IMR-90 (cell line): ENCODE data around the gene NT5C1B. TPM values are rescaled to one million over a fixed set of nuclear protein-coding genes. Genes with fewer than 3 reads are reported as not detected.
A peak's percentile ranks its signal among the peaks of the same experiment; 100 is the strongest.

Source experiments
- ATAC-seq: fragments of 200-7000 bp; cut with Tn5 transposase; 2 replicates; pipeline ENCODE4 v1.9.1; 2020; ENCODE audit warnings: low read depth, mild to moderate bottlenecking, moderate library complexity
- BruUV-seq: library from RNA; stranded (reverse); fragments of 400-500 nt; replicated peaks from 2 replicates; lab custom pipeline; 2021; lab: Mats Ljungman, UMichigan
- CTCF ChIA-PET: fragments of 300-600 bp; formaldehyde crosslinking; extraction: SDS; loops from one replicate; lab custom pipeline; 2021; ENCODE audit warnings: antibody characterized with exemption; lab: Yijun Ruan, JAX
- POLR2A ChIA-PET: fragments of 300-600 bp; sonication (Branson Sonifier 250); formaldehyde crosslinking; loops from one replicate; lab custom pipeline; 2022; ENCODE audit warnings: antibody characterized with exemption; ENCODE audit not compliant: unreplicated experiment; lab: Charles Lee
- DNase-seq: peaks from one replicate; pipeline ENCODE4 v3.0.0; 2013
- H2AFZ ChIP-seq: replicated peaks from 2 replicates; pipeline ENCODE3; 2013; ENCODE audit warnings: low read length, mild to moderate bottlenecking; ENCODE audit not compliant: poor library complexity
- H2AK5ac ChIP-seq: 2 replicates; pipeline ENCODE4 v1.6.1; 2013; ENCODE audit warnings: low read depth, low read length, inconsistent platforms
- H2AK9ac ChIP-seq: replicated peaks from 2 replicates; pipeline ENCODE3; 2013; ENCODE audit warnings: mild to moderate bottlenecking, low read depth, low read length, moderate library complexity; ENCODE audit not compliant: poor library complexity
- H2BK120ac ChIP-seq: 2 replicates; pipeline ENCODE4 v1.6.1; 2013; ENCODE audit warnings: low read depth, low read length, inconsistent platforms
- H2BK15ac ChIP-seq: 3 replicates; pipeline ENCODE4 v1.6.1; 2013; ENCODE audit warnings: low read depth, low read length, inconsistent platforms
- H2BK20ac ChIP-seq: 2 replicates; pipeline ENCODE4 v1.6.1; 2013; ENCODE audit warnings: low read depth, mild to moderate bottlenecking, inconsistent platforms, low read length, moderate library complexity
- H2BK5ac ChIP-seq: 2 replicates; pipeline ENCODE4 v1.6.1; 2013; ENCODE audit warnings: mild to moderate bottlenecking, low read depth, low read length, inconsistent platforms; ENCODE audit not compliant: poor library complexity, severe bottlenecking
- H3K14ac ChIP-seq: replicated peaks from 2 replicates; pipeline ENCODE4 v1.6.1; 2013; ENCODE audit warnings: low read depth, low read length, inconsistent platforms
- H3K18ac ChIP-seq: 2 replicates; pipeline ENCODE4 v1.6.1; 2013; ENCODE audit warnings: low read depth, low read length, control low read depth
- H3K23ac ChIP-seq: 2 replicates; pipeline ENCODE4 v1.6.1; 2013; ENCODE audit warnings: low read depth, low read length, inconsistent platforms
- H3K27ac ChIP-seq: 2 replicates; pipeline ENCODE4 v1.5.1; 2013; ENCODE audit warnings: mild to moderate bottlenecking, control low read depth, low read length; ENCODE audit not compliant: insufficient read depth
- H3K27me3 ChIP-seq: 2 replicates; pipeline ENCODE4 v1.6.1; 2013; ENCODE audit warnings: low read length; ENCODE audit not compliant: control insufficient read depth, insufficient read depth
- H3K36me3 ChIP-seq: 2 replicates; pipeline ENCODE4 v1.6.1; 2013; ENCODE audit warnings: low read length, mixed read lengths; ENCODE audit not compliant: control insufficient read depth, insufficient read depth
- H3K4ac ChIP-seq: 2 replicates; pipeline ENCODE4 v1.6.1; 2013; ENCODE audit warnings: low read depth, low read length, inconsistent platforms
- H3K4me1 ChIP-seq: 2 replicates; pipeline ENCODE4 v1.6.1; 2013; ENCODE audit warnings: low read length, mixed read lengths; ENCODE audit not compliant: control insufficient read depth, insufficient read depth
- H3K4me2 ChIP-seq: 2 replicates; pipeline ENCODE4 v1.6.1; 2013; ENCODE audit warnings: low read depth, mild to moderate bottlenecking, control low read depth, low read length, moderate library complexity
- H3K4me3 ChIP-seq: 2 replicates; pipeline ENCODE4 v1.5.1; 2013; ENCODE audit warnings: low read depth, mild to moderate bottlenecking, control low read depth, low read length, moderate library complexity; ENCODE audit not compliant: insufficient read depth
- H3K56ac ChIP-seq: 2 replicates; pipeline ENCODE4 v1.6.1; 2013; ENCODE audit warnings: low read length, inconsistent platforms; ENCODE audit not compliant: insufficient read depth; ENCODE audit errors: extremely low read depth
- H3K79me1 ChIP-seq, 2 experiments: 2 replicates each; pipeline ENCODE4 v1.6.1; 2013; ENCODE audit warnings: low read length in 2 of 2, inconsistent platforms in 1 of 2, low read depth in 1 of 2
- H3K9ac ChIP-seq: 2 replicates; pipeline ENCODE4 v1.6.1; 2013; ENCODE audit warnings: low read depth, low read length, control low read depth
- H3K9me1 ChIP-seq: 2 replicates; pipeline ENCODE4 v1.6.1; 2013; ENCODE audit warnings: low read length, inconsistent platforms; ENCODE audit not compliant: insufficient read depth
- H3K9me3 ChIP-seq: 2 replicates; pipeline ENCODE4 v1.6.1; 2013; ENCODE audit warnings: low read length; ENCODE audit not compliant: control insufficient read depth, insufficient read depth
- H4K20me1 ChIP-seq: 2 replicates; pipeline ENCODE4 v1.6.1; 2013; ENCODE audit warnings: low read length, inconsistent platforms; ENCODE audit not compliant: insufficient read depth
- H4K5ac ChIP-seq: 2 replicates; pipeline ENCODE4 v1.6.1; 2013; ENCODE audit warnings: mild to moderate bottlenecking, low read depth, low read length, control low read depth
- H4K8ac ChIP-seq, 2 experiments: 2 replicates each; pipeline ENCODE4 v1.6.1; 2013; ENCODE audit warnings: low read depth in 2 of 2, low read length in 2 of 2, control low read depth in 1 of 2, inconsistent platforms in 1 of 2
- H4K91ac ChIP-seq: 2 replicates; pipeline ENCODE4 v1.6.1; 2013; ENCODE audit warnings: low read depth, low read length, inconsistent platforms; ENCODE audit not compliant: insufficient read depth
- BHLHE40 ChIP-seq: fragments of 150-350 bp; IDR thresholded peaks from 2 replicates; pipeline ENCODE4 v1.6.1; 2016; ENCODE audit warnings: mild to moderate bottlenecking, low read depth, low read length
- CEBPB ChIP-seq: IDR thresholded peaks from 2 replicates; pipeline ENCODE4 v1.6.1; 2012; ENCODE audit warnings: low read depth, low read length, improper control_type of control experiment
- CHD1 ChIP-seq: IDR thresholded peaks from 2 replicates; pipeline ENCODE4 v1.6.1; 2012; ENCODE audit warnings: low read depth, low read length, improper control_type of control experiment
- CTCF ChIP-seq: conservative IDR thresholded peaks from 2 replicates; pipeline ENCODE4 v1.5.1; 2012; ENCODE audit warnings: mild to moderate bottlenecking, low read depth, low read length, improper control_type of control experiment
- ELK1 ChIP-seq: fragments of 150-350 bp; IDR thresholded peaks from 2 replicates; pipeline ENCODE4 v1.6.1; 2016; ENCODE audit warnings: low read depth, mild to moderate bottlenecking, low read length, moderate library complexity, borderline replicate concordance
- FOS ChIP-seq: fragments of 150-350 bp; IDR thresholded peaks from 2 replicates; pipeline ENCODE4 v1.6.1; 2016; ENCODE audit warnings: low read depth, low read length
- MAFK ChIP-seq: IDR thresholded peaks from 2 replicates; pipeline ENCODE4 v1.6.1; 2012; ENCODE audit warnings: low read depth, low read length, improper control_type of control experiment
- MAZ ChIP-seq: IDR thresholded peaks from 2 replicates; pipeline ENCODE4 v1.6.1; 2012; ENCODE audit warnings: low read depth, mild to moderate bottlenecking, low read length, improper control_type of control experiment, moderate library complexity, borderline replicate concordance
- MXI1 ChIP-seq: IDR thresholded peaks from 2 replicates; pipeline ENCODE4 v1.6.1; 2012; ENCODE audit warnings: low read depth, mild to moderate bottlenecking, low read length, moderate library complexity, borderline replicate concordance
- NFE2L2 ChIP-seq: fragments of 150-350 bp; IDR thresholded peaks from 2 replicates; pipeline ENCODE4 v1.6.1; 2016; ENCODE audit warnings: low read depth, mild to moderate bottlenecking, low read length
- POLR2A ChIP-seq: IDR thresholded peaks from 2 replicates; pipeline ENCODE4 v1.6.1; 2012; ENCODE audit warnings: mild to moderate bottlenecking, low read depth, low read length
- RAD21 ChIP-seq: IDR thresholded peaks from 2 replicates; pipeline ENCODE4 v1.6.1; 2012; ENCODE audit warnings: low read length, improper control_type of control experiment
- RCOR1 ChIP-seq: IDR thresholded peaks from 2 replicates; pipeline ENCODE4 v1.6.1; 2012; ENCODE audit warnings: mild to moderate bottlenecking, low read length, improper control_type of control experiment; ENCODE audit not compliant: insufficient replicate concordance
- RFX5 ChIP-seq: IDR thresholded peaks from 2 replicates; pipeline ENCODE4 v1.8.0; 2012; ENCODE audit warnings: low read depth, mild to moderate bottlenecking, low read length, moderate library complexity
- SMC3 ChIP-seq: fragments of 150-350 bp; IDR thresholded peaks from 2 replicates; pipeline ENCODE4 v1.6.1; 2016; ENCODE audit warnings: low read depth, mild to moderate bottlenecking, antibody characterized with exemption, low read length, moderate library complexity
- USF2 ChIP-seq: fragments of 150-350 bp; IDR thresholded peaks from 2 replicates; pipeline ENCODE4 v1.6.1; 2017; ENCODE audit warnings: mild to moderate bottlenecking, antibody characterized with exemption, low read length, low read depth
- WGBS, 2 experiments: methylation state at CpG; one replicate each; pipeline versions ENCODE4 v1.1.5 to v1.1.7; 2013; ENCODE audit warnings: missing lambda C conversion rate in 2 of 2; ENCODE audit not compliant: insufficient read length in 1 of 2; ENCODE audit errors: extremely low coverage in 2 of 2; 5-methylcytosine and 5-hydroxymethylcytosine counted together
- dilution Hi-C: fragments of 300-500 bp; cut with HindIII; formaldehyde crosslinking; loops from one replicate; pipeline ENCODE4 v1.14.3; 2018; ENCODE audit warnings: low sequenced_read_pairs; ENCODE audit not compliant: unreplicated experiment
- in situ Hi-C: fragments of 300-500 bp; cut with MboI; formaldehyde crosslinking; loops from 3 replicates; pipeline ENCODE4 v1.14.3; 2019; ENCODE audit warnings: low sequenced_read_pairs, inconsistent platforms, mixed read lengths
- intact Hi-C: fragments of 100-400 bp; cut with micrococcal nuclease; formaldehyde crosslinking; loops from 2 replicates; pipeline ENCODE4 v1.10.0; 2022
- polyA plus RNA-seq, 3 experiments: library from polyadenylated mRNA; depleted of rRNA; stranded (reverse); fragments of >200 nt; gene quantifications; 2 replicates each; pipeline ENCODE4 v1.2.3, GENCODE V29; 2012; ENCODE audit warnings: low replicate concordance in 1 of 3
- total RNA-seq: library from RNA; depleted of rRNA; stranded (reverse); fragments of >200 nt; gene quantifications from 2 replicates; pipeline ENCODE4 v1.2.3, GENCODE V29; 2012

NT5C1B gene
- total and polyA plus RNA-seq, 2 of the 4 experiments (the other 2 are of a cell fraction): not detected

- no peak overlapping the region for H2AK5ac ChIP-seq
- no peak overlapping the region for H3K4me3 ChIP-seq
- H3K79me1 ChIP-seq: no peaks in the 10 kb centered on the region
- H4K5ac ChIP-seq: no peak overlapping the region; the same call in 1 of the 2 replicates
- H2BK5ac ChIP-seq: peak overlapping the region; percentile 58
- H2AFZ ChIP-seq: no peak overlapping the region
- ChIA-PET POLR2A (no interaction called here), CTCF (no interaction called here)
- H3K18ac ChIP-seq: peak overlapping the region; percentile 41; the same call in 1 of the 2 replicates
- peak overlapping the region; percentile 22; the same call in 1 of the 2 replicates for H3K4me2 ChIP-seq
- BruUV-seq: no TSS peak
- H3K9me1 ChIP-seq: 0 out of 2 replicates have a peak, but pooled peaks cover 6% of the 10 kb centered on the region
- peak; percentile 43 for DNase-seq
- peak overlapping the region; percentile 16; the same call in 1 of the 2 replicates for H2BK120ac ChIP-seq
- H3K9ac ChIP-seq: no peak overlapping the region
- H2AK9ac ChIP-seq: no peak overlapping the region
- TF ChIP-seq MAZ (no peak), FOS (no peak), ELK1 (no peak), CEBPB (no peak), SMC3 (no peak), NFE2L2 (no peak), MAFK (no peak), USF2 (no peak), RCOR1 (no peak), CHD1 (no peak), CTCF (no peak), POLR2A (no peak), MXI1 (no peak), RAD21 (no peak), BHLHE40 (no peak), RFX5 (no peak)
- no peak overlapping the region for H2BK15ac ChIP-seq
- H4K8ac ChIP-seq: no peak overlapping the region
- peak overlapping the region; percentile 40; the same call in 1 of the 2 replicates for H3K4ac ChIP-seq
- 0 out of 2 replicates have a peak overlapping the region, but pooled peaks have one; percentile 26 for H2BK20ac ChIP-seq
- H3K9me3 ChIP-seq: no peaks in the 10 kb centered on the region
- WGBS, 2 experiments: no CpG with 5 or more reads among the region's 2 CpGs
- H3K27ac ChIP-seq: no peak overlapping the region
- intact Hi-C loops: no loop called here
- H3K56ac ChIP-seq: no peak overlapping the region
- H3K36me3 ChIP-seq: no peaks in the 10 kb centered on the region
- dilution Hi-C loops: no loop called here
- no peaks in the 10 kb centered on the region for H3K27me3 ChIP-seq
- in situ Hi-C loops: no loop called here
- H3K4me1 ChIP-seq: peaks cover 3% of the 10 kb centered on the region; the same call in 1 of the 2 replicates
- ATAC-seq: no peak
- no peak overlapping the region; the same call in 1 of the 2 replicates for H3K23ac ChIP-seq
- no peaks in the 10 kb centered on the region for H4K20me1 ChIP-seq
- 0 out of 2 replicates have a peak overlapping the region, but pooled peaks have one; percentile 42 for H4K91ac ChIP-seq
- no peak overlapping the region for H3K14ac ChIP-seq
Observed at GRCh38 chr2:18626256-18626668, 36.9 kb upstream of the NT5C1B start.
